DMS53 treated with DMSO at 0.1 percent for 48 hours (cell line): ENCODE data around the gene WDR18.
"Not testable (repeated sequence)": the region's sequence is repeated elsewhere in the genome, so short reads cannot be mapped to it uniquely, and the experiment has no call there.

Experiments used
- DNase-seq: peaks from one replicate; lab custom pipeline; 2025; ENCODE audit not compliant: unreplicated experiment; lab: John Stamatoyannopoulos, UW

Gene WDR18

DNA sequence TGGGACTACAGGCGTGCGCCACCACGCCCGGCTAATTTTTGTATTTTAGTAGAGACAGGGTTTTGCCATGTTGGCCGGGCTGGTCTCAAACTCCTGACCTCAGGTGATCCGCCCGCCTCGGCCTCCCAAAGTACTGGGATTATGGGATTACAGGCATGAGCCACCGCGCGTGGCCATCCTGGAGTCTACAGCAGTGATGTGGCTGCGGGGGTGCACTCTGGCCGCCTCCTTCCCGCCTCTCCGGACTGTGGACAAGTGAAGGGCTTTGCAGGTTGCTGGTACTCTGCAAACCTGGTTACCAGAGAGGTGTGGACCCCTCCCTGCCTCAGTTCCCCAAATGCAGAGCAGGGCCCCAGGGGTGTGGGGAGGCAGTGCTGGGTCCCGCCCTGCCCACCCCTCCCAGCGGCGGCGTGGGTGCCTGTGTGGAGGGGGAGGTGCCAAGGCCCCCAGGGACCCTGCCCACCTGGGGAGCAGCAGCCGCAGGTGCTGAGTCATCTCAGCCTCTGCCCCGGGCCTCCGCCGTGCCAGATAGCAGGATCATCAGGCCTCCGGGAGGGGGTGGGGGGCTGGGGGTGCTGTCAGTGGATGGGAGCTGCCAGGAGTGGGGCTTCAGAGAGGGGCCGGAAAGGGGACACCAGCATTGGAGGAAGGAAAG lies 35.2 kb upstream of the WDR18 start:
- DNase-seq, result no peak

DNA sequence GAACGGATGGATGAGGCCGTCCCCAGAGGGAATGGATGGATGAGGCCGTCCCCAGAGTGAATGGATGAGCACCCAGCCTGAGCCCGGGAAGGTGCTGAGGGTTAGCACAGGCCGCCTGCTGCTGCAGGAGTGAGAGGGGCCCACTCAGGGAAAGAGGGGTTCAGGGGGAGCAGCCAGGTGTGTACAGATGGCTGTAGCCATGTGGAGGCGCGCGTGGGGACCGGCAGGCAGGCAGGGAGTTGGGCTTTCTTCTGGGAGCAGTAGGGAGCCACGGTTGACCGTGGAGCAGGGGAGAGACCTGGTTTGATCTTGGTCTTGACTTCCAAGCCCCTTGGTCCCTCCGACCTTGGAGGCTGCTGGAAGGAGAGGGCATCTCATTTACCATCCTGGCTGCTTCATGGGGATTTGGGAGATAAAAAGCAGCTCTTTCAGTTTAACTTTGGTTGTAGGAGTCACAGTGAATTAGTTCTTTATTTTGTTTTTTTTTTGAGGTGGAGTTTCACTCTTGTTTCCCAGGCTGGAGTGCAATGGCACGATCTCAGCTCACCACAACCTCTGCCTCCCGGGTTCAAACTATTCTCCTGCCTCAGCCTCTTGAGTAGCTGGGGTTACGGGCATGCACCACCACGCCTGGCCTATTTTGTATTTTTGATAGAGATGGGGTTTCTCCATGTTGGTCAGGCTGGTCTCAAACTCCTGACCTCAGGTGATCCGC lies 33.6 kb upstream of the WDR18 start:
- no peak for DNase-seq

DNA sequence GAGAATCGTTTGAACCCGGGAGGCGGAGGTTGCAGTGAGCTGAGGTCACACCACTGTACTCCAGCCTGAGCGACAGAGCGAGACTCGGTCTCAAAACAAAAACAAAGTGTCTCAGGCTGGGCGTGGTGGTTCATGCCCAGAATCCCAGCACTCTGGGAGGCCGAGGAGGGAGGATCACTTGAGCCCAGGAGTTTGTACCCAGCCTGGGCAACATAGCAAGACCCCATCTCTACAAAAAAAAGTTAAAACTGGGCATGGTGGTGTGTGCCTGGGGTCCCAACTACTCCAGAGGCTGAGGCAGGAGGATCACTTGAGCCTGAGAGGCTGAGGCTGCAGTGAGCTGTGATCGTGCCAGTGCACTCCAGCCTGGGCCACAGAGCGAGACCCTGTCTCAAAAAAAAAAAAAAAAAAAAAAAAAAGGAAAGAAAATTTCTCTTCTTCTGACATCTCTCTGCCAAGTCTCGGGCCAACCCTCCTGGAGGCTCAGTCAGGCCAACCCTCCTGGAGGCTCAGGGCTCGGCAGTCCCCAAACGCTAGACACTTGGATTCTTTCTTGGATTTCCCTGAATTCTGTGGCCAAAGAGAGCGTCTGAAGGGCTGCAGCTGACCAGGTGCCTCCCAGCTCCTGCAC lies 32.0 kb upstream of the WDR18 start:
- DNase-seq, result no peak

DNA sequence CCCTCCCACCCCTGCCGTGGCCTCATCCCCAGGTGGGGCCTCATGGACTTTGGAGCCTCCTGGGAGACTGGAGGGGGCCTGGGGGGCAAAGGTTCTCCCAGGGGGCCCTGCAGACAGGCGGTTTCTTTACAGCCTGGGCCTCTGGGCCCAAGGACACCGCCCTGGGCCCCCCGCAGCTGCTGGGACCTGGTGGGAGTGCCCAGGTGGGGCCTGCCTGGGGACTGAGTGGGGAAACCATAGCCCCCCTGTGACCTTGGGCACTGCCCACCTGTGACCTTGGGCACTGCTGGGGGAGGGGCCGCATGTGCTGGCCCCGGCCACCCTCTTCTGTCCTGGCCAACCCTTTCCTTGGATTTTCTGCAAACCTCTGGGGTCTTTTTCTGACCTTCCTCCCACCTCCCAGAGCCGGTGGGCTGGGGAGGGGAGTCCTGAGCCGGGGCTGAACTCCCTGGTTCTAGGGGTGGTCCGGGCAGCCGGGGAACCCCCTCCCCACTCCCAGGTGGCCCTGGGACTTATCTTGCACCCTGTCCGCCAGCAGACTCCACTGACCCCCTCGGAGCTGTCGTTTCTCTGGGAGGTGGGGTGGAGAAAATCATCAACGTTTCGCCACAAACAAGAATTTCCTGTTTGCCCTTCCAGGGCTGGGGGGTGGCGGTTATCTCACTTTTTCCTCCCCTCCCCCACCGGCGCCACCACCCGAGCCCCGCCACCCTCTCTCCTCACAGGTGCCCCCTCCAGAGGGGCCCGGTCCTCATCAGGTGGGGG lies 31.3 kb upstream of the WDR18 start:
- DNase-seq, result no peak

DNA sequence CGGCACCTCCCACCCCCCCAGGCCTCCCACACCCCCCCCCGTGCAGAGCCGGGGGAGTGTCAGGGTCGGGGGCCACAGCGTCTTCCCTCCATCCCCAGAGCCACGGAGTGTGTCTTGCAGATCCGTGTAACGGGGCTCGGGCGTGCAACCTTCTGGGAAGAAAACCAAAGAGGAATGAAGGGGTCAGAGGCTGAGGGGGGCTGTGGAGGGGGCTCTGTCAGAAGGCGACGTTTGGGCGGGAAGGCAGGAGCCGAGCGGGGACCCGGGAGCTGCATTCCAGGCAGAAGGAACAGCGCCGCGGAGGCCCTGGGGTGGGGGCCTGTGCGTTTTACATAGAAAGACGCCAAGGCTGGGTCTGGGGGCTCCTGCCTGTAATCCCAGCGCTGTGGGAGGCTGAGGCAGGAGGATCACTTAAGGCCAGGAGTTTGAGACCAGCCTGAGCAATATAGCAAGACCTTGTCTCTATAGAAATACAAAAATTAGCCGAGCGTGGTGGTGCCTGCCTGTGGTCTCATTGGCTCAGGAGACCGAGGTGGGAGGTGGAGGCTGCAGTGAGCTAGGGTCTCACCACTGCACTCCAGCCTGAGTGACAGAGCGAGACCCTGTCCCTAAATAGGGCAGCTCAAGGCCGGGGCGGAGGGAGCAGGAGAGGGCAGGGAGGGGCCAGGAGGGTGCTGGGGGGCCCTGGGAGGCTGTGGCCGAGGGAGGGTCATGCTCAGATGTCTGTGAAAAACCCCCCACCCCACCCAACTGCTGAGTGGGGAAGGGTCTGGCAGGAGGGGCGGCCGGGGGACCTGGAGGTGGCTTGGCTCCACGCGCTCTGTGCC lies 30.5 kb upstream of the WDR18 start:
- no peak for DNase-seq

DNA sequence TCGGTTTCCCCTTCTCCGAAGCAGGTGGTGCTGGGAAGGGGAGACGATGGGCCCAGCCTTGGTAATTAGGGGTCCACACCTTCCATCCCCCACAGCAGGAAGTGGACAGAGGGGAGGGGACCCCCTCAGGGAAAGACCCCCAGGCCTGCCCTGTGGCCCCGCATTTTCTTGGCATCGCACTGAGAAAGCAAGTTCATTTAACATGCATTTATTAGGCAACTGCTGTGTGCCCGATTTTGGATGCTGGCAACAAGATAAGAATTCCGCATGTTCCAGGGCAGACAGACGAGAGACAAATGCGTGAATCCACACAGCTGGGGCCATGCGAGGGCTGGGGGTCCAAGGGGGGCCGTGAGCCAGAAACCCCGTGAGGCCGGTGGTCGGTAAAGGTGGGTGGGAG lies 29.9 kb upstream of the WDR18 start:
- no peak for DNase-seq

DNA sequence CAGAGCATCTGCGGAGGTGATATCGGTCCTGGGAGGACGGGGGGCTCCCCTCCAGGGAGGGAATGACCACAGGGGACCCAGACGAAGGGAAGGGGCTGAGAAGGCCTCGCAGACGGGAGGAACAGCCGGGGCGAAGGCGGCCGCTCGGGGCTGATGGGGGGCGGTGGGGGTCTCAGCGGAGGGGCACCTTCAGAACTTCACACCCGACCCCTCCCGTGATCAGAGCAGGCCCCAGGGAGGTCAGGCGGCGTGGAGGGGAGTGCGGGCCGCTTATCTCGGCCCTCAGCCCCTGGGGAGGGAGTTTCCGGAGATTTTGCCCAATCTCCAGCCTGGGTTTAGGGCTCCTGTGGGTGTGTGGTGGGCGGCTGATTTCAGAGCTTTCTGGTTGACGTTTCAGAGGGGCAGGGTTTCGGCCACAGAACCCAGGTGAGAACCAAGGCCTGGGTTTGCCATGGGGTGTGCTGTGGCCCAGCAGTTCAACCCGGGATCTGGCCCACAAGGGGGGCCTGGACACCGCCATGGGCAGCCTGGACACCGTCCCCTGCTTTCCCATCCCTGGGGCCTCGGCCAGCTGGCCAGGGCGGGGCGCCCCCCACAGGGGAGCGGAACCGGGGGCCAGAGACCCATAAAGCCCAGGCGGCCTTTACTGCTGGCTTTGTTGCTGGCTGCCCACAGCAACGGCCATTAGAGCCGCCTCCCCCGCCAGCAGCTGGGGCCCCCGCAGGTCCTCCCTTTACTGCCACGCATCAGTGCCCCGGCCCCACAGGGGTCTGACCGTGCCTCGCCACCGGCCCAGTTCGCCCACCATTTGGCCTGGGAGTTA lies 29.3 kb upstream of the WDR18 start:
- no peak for DNase-seq

DNA sequence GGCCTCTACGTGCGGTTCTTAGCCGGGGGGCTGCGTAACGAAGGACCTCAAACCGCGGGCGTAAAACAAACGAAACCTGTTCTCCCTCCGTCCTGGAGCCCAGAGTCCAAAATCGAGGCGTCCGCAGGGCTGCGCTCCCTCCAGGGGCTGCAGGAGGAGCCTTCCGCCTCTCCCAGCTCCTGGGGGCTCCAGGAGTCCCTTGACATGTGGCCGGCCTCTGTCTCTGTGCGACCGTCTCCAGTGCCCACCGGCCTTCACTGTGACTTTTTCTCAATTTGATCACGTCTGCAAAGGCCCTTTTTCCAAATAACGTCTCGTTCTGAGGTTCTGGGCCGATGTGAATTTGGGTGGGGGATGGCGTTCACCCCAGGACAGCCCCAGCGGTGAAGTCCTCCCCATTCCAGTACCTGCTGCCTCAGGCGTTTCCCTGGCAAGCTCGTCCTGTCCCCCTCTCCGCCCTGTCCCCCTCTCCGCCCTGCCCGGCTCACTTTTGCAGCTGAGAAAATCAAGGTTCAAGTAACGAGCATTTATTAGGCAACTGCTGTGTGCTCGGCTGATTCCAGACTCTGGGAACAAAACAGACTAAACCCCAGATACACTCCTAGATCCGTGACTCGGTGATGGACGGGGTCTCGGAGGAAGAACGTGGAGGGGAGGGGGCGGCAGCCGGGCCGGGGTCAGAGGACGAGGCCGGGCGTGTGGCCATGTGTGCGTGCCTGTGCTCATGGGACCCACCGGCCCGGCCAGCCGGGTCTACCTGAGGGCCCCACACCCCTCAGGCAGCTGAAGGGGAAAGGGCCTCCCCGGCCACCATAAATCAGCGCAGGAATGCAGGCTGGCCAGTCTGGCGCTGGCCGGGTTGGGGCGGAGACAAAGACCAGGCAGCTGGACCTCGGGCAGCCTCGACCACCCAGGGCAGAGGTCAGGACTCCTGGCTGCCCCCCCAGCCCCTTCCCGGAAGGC lies 28.1 kb upstream of the WDR18 start:
- DNase-seq, result no peak

DNA sequence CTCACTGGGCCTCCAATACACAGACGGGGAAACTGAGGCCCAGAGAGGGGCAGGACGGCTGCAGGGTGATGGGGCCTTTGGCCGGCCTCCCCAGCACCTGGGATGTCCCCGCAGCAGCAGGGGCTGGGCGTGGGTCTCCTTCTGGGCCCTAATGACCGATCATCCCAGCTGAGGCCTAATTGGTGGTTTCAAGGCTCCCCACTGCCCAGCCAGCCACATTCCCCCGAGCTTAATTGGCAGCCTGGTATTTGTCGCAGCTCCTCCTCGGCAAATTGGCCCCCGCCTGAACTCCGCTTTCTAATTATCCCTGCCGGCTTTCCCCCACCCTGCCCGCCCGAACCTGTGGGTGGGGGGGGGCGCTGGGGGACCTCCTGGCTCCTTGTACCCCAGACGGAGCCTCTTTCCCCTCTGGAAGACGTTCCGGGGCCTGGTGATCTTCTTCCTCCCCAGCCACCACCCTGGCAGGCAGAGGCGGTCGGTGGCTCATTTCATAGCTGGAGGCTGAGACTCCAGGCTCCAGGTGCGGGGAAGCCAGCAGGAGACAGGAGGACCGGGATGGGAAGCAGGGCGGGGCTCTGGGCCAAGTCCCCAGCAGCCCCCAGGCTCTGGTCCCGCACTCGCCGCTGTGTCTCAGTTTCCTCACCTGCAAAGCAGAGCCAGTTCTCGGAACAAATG lies 27.2 kb upstream of the WDR18 start:
- no peak for DNase-seq

DNA sequence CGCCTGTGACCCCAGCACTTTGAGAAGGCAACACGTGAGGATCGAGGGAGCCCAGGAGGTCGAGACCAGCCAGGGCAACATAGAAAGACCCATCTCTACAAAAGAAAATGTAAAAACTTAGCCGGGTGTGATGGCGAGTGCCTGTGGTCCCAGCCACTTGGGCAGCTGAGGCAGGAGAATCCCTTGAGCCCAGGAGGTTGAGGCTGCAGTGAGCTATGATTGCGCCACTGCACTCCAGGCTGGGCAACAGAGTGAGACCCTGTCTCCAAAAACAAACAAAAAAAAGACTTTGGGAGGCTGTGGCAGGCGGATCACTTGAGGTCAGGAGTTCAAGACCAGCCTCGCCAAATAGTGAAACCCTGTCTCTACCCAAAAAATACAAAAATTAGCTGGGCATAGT lies 26.6 kb upstream of the WDR18 start:
- not testable (repeated sequence) for DNase-seq

DNA sequence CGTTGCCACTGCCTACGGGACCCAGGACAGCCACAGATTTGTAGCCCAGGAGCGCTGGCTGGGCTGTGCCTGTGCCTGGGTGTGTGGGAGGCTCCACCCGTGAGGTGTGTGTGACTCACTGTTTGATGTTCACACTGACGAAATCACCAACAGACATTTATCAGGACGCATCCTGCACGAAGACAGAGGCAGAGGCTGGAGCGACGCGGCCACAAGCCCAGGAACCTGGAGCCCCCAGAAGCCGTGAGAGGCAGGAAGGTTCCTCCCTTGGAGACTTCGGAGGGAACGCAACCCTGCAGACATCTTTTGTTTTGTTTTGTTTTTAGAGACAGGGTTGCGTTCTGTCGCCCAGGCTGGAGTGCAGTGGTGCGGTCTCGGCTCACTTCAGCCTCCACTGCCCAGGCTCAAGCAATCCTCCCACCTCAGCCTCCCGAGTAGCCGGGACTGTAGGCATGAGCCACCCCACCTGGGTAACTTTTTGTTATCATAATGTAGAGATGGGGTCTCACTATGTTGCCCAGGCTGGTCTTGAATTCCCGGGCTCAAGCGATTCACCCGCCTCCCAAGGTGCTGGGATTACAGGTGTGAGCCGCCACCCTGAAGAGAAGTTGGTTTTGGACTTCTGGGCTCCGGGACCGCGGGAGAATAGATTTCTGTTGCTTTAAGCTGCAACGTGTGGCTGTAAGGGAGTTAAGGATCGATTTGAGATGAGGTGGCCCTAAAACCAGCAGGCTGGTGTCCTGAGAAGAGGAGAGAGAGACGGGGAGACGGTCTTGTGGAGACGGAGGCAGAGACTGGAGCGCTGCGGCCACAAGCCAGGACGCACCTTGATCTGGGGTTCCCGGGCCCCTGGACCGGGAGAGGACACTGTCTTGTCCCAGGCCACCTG lies 24.9 kb upstream of the WDR18 start:
- DNase-seq, result no peak

DNA sequence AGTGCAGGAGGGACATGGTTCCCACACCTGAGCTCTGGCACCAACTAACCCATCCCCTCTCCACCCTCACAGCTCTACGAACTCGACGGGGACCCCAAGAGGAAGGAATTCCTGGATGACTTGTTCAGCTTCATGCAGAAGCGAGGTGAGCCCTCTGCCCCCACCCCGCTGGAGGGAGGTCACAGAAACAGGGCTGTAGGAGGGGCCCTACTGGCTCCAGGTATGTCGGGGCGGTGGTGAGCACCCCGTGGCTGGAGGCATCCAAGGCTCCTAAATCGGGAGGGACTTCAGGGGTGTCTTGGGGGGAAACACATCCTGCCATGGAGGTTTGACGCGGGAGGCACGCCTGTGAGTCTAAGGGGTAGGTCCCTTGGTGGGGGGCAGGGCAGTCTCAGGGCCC lies 24.1 kb upstream of the WDR18 start:
- DNase-seq, result no peak

DNA sequence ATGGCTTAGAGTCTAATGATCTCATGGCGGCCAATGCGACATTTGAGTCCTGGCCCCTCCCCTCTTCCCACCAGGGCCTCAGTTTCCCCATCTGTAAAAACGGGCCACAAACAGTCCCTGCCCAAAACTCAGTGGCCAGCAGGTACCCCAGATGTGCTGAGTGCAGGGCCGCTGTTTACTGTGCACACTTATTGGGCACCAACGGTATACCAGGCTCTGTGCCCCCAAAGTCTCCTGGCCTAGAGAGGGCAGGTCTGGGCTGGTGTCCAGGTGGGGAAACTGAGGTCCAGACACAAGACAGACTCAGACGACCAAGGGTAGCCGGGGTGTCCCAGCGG lies 23.6 kb upstream of the WDR18 start:
- no peak for DNase-seq

DNA sequence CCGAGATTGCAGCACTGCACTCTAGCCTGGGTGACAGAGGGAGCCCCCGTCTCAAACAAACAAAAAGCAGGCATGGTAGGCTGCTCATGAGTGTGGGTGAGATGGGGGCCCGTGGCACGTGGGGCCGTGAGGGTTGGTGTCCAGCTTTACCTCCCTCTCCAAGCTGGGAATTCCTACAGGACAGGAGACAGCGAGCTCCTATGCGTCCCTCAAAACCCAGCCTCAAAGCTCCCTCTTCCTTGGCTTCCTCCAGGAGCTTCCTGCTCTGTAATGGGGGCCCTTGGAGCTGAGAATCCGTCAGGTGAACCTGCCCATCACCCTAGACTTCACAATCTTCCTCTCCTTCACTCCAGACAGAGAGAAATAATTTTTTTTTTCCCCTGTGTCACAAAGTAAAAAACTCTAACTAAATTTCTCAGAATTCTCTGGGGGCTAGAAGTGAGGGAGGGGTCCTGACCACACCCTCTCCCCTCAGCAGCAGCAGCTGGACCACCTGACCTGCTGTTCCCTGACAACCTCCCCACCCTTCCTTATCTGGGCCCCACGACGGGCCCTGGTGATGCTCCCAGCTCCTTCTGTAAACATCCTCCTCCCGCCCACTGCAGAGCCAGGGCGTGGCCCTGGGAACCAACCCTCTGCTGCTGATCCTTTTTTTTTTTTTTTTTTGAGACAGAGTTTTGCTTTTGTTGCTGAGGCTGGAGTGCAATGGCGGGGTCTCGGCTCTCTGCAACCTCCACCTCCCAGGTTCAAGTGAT lies 22.1 kb upstream of the WDR18 start:
- DNase-seq, result no peak

DNA sequence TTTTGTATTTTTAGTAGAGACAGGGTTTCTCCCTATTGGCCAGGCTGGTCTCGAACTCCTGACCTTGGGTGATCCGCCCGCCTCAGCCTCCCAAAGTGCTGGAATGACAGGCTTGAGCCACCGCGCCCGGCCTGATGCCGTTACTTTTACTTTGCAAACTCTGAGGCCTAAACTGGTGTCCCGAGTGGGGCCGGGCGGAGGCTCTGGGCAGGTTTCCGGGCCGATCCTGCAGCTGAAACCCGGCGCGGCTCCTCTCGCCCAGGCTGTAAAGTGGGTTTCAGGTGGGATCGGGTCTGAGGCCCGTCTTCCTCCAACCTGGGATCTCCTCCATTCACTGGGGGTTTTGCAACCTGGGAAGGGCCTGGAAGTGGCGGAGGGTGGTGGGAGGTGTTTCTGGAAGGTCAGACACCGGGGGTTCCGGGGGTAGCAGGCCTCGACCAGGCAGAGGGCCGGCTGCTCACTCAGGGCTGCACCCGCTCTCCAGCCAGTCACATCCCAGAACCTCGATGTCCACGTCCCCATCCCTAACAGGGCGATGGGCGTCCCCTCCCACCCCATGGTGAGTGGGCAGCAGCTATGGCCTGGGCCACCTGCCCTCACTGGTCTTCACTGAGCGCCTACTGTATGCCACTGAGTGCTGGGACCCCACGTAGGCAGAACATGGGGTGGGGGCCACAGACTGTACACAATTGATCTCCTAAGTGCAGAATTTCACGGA lies 21.3 kb upstream of the WDR18 start:
- no peak for DNase-seq

DNA sequence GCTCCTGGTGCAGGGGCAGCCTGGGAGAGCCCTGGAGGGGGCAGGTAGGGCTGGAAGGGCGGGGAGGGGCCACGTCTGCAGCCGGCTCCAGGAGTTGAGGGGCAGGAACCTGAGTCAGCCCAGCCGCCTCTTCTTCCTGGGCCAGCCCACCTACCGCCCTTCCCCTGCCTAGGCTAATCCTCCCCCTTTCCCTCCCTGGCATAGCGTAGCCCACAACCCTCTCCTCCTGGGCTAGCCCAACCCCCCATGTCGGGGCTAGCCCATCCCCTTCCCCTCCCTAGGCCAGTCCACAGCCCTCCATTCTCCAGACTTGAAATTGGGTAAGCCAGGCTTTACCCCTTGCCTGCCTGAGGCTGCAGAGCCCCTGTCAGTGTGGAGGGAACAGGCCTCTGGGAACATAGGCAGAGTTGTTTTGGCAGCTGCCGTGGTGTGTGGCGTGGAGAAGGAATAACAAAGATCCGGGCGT lies 20.6 kb upstream of the WDR18 start:
- no peak for DNase-seq
